ENCODE data around the gene GIT2.
"Not testable (repeated sequence)": the region's sequence is repeated elsewhere in the genome, so short reads cannot be mapped to it uniquely, and the experiment has no call there.

Gene GIT2

GRCh38 chr12:109916045-109916444, 80.1 kb downstream of the GIT2 start:
- DNase-seq = no peak

GRCh38 chr12:109915171-109916040, 80.8 kb downstream of the GIT2 start:
- no peak for DNase-seq

- DNase-seq = no peak
Observed at GRCh38 chr12:109914461-109914860, 81.7 kb downstream of the GIT2 start.

- no peak for DNase-seq
Observed at GRCh38 chr12:109912855-109913321, 83.3 kb downstream of the GIT2 start.

GRCh38 chr12:109910969-109911348, 85.2 kb downstream of the GIT2 start:
- peak; percentile 8 for DNase-seq

DNA sequence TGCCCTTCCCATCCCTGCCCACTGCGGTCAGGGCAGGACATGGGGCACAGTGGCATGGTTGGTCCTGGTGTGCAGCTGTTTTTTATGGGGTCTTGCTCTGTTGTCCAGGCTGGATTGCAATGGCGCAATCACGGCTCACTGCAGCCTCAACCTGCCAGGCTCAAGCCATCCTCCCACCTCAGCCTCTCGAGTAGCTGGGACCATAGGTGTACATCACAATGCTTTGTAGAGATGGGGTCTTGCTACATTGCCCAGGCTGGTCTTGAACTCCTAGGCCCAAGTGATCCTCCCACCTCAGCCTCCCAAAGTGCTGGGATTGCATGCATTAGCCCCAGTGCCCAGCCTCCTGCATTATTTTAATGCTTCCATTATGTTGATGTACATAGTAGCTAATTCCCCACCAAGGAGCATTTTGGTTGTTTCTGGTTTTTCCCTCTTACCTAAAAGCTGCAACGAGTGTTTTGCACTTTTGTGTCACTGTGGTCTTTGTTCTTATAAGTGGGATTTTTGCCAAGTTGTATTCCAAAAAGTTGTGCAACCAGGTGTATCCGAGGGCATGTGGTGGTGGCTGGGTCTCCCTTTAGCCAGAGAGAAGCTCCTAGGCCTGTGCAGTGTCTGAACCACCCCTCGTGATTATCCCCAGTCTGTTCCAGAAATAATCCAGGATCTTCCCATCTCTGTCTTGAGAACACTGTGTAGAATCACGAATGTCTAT, 85.8 kb downstream of the GIT2 start:
- DNase-seq = no peak

GRCh38 chr12:109905301-109905700, 90.9 kb downstream of the GIT2 start:
- no peak for DNase-seq

DNA sequence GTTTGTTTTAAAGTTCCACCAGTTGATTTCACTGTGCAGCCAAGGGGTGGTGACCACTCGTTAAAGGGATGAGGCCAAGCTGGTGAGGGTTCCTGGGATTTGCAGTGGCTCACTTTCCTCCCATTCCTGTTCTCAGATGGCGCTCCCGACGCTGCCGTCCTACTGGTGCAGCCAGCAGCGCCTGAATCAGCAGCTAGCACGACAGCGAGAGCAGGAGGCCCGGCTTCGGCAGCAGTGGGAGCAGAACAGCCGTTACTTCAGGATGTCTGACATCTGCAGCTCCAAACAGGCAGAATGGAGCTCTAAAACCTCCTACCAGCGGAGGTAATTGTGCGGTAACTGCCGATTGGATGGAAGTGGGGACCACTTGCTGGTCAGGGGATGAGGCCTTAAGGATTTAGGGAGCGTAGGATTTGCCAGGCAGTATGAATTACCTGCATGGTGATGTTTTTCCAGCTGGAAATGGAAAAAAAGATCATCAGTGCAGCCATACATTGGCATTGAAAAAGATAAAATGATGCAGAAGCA, 93.2 kb downstream of the GIT2 start:
- no peak for DNase-seq

- DNase-seq = no peak
Observed at GRCh38 chr12:109900752-109901580, 95.2 kb downstream of the GIT2 start.

DNA sequence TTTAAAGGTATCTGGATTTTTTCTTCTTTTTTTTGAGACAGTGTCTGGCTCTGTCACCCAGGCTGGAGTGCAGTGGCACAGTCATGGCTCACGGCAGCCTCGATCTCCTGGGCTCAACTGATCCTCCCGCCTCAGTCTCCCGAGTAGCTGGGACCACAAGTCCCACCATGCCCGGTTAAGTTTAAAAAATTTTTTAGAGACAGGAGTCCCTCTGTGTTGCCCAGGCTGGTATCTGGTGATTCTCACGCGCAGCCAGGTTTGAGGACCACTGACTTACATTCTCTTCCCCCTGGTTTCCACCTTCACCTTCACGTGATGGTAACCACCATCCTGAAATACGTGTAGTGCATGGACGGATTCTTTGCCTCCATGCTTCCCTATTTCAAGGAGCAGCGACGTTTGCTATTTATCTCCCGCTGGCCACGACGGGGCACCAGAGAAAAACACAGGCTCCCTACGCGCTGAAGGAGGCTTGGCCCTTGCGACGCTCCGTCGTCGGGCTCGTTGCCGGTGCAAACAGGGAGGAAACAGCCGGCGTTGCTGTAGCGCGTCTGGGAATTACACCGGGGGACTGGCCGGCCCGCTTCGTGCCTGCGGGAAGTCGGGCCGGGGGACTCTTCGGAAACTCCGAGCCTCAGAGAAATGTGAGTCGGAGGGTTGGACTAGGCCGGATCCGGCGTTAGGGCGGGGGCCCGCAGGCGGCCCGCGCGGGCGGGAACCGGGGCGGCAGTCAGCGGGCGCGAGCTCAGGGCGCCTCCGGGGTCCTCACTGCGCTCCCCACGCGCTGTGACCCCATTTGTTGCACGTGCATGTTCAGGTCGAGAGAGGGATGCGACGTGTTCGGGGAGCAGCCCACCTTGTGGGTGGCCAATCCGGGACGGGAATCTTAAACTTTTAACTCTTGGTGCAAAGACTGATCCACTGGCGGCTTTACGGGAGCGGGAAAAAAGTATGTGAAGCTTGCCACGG, 96.1 kb downstream of the GIT2 start, which contains the start of gene TCHP:
Gene TCHP (plus strand): TSS at position 492 of the 969 bp plus-strand sequence. CDS start 2,753 bp downstream, outside the sequence.
- peak; percentile 79 for DNase-seq

DNA sequence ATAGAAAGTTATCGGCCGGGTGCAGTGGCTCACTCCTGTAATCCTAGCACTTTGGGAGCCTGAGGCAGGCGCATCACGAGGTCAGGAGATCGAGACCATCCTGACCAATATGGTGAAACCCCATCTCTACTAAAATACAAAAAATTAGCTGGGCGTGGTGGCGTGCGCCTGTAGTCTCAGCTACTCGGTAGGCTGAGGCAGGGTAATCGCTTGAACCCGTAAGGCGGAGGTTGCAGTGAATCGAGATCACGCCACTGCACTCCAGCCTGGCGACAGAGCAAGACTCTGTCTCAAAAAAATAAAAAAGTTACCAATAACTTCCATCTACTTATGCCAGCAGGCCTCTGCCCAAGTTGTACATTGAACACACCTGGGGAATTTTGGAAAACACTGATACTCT, 96.8 kb downstream of the GIT2 start:
- not testable (repeated sequence) for DNase-seq

DNA sequence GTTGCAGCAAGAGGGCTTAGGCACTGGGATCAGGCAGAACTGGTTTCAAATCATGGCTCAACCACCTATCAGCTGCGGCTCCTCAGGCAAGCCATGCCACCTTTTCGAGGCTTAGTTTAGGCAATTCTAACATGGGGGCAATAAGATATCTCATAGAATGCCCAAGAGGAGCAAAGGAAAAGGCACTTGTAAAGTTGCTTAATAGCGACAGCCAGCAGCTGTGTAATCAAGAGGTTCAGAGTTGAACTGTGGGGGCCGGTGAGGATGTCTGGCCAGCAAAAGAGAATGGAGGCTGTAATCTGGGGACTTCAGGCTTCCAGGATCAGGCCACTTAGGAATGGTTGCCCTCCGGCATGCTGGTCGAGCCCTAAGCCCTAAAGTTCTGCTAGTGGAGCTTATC, 99.1 kb downstream of the GIT2 start:
- DNase-seq = no peak

- DNase-seq = no peak
Observed at GRCh38 chr12:109896188-109896587, 100.0 kb downstream of the GIT2 start.

DNA sequence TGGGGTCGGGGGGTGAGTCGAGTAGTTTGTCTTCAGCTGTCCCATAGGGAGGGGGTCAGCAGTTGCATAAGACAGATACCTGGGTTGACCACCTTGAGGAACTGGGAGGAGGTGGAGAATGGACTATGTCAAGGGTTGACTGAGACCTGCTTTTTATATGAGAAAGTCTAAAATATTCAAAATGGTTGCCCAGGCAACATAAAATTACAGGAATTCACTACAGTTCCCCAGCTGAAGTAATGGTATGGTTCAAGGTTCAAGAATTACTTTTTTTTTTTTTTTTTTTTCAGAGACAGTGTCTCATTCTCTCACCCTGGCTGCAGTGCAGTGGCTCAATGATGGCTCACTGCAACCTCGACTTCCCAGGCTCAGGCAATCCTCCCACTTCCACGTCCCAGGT, 101.2 kb downstream of the GIT2 start:
- no peak for DNase-seq

DNA sequence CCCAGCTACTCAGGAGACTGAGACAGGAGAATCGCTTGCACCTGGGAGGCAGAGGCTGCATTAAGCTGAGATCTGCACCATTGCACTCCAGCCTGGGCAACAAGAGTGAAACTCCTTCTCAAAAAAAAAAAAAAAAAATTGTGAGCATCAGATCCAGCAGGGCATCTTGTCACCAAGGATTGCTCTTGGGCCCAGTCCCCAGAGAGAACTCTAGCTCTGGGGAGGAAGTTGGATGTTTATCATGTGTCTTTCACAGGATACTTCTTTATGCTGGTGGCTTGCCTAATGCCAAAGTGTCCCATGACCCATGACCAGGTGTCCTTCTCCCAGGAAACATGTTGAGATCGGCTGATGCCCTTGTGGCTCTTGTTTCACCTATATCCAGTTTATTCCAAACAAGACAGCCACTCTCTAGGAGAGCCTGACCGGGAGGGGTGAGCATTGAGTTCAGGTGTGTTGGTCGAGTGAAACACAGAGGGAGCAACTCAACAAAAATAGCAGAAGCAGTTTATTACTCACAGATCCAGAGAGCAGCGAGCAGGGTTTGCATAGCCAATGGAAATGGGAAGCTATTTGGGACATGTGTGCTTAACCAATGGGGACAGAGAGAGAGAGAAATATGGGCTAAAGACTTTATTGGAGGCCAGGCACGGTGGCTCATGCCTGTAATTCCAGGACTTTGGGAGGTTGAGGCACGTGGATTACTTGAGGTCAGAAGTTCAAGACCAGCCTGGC, 102.7 kb downstream of the GIT2 start:
- no peak for DNase-seq

- DNase-seq = peak; percentile 37
Observed at GRCh38 chr12:109892748-109893147, 103.4 kb downstream of the GIT2 start.

DNA sequence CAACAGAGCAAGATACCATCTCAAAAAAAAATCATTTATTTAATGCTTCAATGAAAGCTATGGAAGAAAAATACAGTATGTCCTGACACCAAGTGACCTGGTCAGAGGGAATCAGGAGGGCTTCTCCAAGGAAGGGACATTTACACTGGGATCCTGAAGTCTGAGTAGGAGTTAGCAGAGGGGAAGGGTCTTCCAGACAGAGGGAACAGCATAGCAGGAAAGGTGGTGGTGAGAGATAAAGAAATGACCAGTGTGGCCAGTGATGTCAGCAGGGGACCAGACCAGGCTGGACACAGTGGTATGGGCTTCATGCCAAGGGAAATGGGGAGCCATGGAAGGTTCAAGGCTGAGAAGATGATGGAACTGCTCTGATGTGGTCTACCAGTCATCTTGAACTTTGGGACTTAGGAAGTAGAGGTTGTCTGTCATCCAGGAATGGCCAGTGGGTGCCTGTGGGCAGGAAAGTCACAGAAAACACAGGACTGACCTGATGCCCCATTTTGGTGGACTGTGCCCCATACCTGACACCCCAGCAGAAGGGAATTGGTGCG, 103.9 kb downstream of the GIT2 start:
- no peak for DNase-seq

GRCh38 chr12:109891731-109892130, 104.4 kb downstream of the GIT2 start:
- DNase-seq = not testable (repeated sequence)

DNA sequence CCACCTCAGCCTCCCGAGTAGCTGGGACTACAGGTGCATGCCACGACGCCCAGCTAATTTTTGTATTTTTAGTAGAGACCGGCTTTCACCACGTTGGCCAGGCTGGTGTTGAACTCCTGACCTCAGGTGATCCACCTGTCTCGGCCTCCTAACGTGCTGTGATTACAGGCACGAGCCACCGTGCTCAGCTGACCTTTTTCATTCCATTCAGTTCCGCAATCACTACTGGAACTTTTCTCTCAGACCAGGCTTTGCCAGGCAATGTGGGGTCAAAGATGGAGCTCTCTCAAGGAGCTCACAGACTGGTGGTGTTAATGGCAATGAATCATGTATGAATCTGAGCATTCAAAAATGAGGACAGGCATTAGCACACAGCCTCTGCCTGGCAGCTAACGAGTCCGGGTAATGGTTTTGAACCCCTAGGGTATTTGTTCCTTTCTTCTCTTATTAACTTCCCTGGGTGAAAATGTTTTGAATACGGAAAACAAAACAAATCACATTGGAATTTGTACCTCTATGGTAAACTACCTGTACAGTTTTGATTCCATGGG, 105.5 kb downstream of the GIT2 start:
- DNase-seq = no peak
